SK-MEL-5 (cell line): ENCODE results near the gene FCHSD2. TPM values are rescaled to one million over a fixed set of nuclear protein-coding genes. Genes with fewer than 3 reads are reported as not detected.
A peak's percentile ranks its signal among the peaks of the same experiment; 100 is the strongest.

Source experiments
- DNase-seq: peaks from one replicate; pipeline ENCODE4 v3.0.0-alpha.2; 2016; ENCODE audit warnings: low read depth, low spot score
- in situ Hi-C: cut with HindIII; loops from 2 replicates; pipeline ENCODE4 v1.10.0; 2016; ENCODE audit warnings: low sequenced_read_pairs, high pct_unique_total_duplicates, low pct_unique_long_range_greater_than_20kb
- polyA plus RNA-seq, 2 experiments: library from polyadenylated mRNA; depleted of rRNA; stranded (reverse); fragments of >200 nt; gene quantifications; 2 replicates each; pipeline ENCODE4 v1.2.3, GENCODE V29; 2015
- total RNA-seq: library from RNA; depleted of rRNA; stranded (reverse); fragments of >200 nt; shearing (Covaris generic); gene quantifications from 2 replicates; pipeline ENCODE4 v1.2.3, GENCODE V29; 2014; rRNA removed

FCHSD2 gene
- 7.8 and 8.2 TPM in 2 replicates for total RNA-seq
- polyA plus RNA-seq (2015; cell fraction: cytosol; rRNA removed): 19.8 and 30.3 TPM in 2 replicates
- polyA plus RNA-seq (2015; cell fraction: nucleus; rRNA removed): 25.1 and 28.9 TPM in 2 replicates

DNA sequence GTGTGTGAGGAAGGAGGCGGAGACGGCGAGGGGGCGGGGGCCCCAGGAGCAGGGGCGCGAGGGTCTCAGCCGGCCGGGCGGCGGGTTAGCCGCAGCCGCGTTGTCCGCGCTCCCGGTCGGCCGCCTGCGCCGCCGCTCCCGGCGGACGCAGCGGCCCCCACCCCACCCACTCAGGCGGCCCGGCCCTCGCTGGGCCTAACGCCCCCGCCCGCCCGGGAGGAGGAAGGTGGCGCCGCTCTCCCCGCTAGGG, at the start of gene FCHSD2:
TSS of gene FCHSD2 (minus strand) at position 191 of the 250 bp plus-strand sequence. CDS start 441 bp downstream, outside the sequence.
- in situ Hi-C loops: no loop called here
- DNase-seq: no peak

DNA sequence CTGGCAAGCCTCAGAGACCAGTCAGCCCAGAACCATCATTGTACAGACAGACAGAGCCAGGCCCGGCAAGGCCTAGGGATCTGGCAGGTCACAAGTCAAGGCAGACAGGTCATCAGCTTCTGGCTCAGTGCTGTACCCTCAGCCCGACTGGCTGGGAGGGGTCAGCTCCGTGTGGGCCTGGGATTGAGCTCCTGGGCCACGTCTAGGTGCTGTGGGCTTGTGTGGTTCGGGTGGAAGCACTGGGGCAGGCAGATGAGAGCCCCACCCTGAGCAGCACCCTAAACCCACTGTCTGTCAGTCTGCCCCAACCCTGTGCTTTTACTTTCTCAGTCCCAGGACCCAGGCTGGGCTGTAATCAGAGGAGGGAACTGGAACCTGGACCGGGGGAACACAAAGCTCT, 49.0 kb upstream of the FCHSD2 start:
- DNase-seq: no peak
- in situ Hi-C loops: no loop called here

DNA sequence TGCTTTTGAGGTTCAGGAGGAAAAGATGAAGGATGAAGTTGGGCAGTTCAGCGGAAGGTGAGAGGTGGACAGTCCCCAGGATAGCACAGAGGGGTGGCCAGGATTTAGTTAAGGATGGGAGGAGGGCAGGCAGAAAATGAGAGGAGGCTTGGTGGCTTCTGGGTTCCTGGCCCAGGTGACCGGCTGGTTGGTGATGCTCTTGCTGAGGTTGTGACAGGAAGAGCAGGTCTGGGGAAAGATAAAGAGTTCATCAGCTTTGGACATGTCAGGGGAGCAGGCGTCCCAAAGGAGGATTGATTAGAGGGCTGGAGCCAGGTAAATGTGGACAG, 48.4 kb upstream of the FCHSD2 start:
- in situ Hi-C loops: no loop called here
- no peak for DNase-seq

DNA sequence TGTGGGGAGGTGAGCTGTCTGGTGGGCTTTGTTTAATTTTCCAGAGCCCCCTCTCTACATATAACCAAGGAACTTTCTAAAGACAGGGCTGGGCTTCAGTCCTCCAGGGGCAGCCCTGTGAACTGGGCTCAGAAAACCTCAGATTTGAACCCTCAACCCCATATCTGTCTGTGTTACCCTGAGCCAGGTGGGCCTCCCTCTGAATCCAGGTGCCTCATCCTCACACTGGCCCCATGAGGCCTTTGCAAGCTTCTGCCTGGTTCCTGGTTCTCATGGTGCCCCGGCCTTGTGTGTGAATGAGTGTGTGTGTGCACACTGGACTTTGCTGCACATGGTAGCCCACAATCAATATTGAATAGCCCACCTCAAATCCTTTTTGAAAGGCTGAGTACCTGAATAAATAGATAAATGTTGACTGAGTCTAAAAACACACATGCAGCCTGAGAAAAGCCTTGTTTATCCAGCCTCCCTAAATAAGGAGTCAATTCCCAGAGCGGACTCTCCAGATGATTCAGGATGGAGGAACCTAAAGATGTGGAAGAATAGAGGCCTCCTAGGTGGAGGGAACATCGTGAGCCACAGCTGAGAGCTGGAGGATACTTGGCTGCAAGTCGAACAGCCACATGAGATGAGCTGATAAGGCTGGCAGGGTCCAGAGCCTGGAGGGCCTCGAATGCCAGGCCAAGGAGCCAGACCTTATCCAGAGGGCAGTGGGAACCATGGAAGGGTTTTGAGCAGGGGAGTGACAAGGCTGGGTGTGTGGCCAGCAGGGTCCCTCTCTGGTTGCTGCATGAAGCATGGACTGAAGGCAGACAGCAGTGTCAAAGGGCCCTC, 47.8 kb upstream of the FCHSD2 start:
- in situ Hi-C loops: no loop called here
- DNase-seq: no peak

DNA sequence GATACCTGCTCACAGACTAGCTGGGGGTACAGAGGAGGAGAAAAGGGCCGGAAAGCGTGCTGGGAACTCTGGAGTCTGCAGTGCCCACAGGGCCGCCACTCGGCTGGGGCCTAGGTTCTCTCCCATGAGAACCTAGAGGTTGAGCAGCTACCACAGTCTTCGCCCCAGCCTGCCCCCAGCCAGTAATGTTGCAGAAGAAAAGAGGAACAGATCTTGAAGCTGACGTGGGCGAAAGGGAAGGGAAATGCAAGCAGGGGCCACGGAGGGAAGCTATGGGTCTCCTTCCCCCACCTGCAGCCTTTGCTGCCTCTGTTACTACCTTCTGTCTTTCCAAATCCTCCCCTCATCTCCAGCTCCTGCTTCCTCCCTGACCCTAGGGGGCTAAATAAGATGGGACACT, 47.2 kb upstream of the FCHSD2 start:
- in situ Hi-C loops: no loop called here

DNA sequence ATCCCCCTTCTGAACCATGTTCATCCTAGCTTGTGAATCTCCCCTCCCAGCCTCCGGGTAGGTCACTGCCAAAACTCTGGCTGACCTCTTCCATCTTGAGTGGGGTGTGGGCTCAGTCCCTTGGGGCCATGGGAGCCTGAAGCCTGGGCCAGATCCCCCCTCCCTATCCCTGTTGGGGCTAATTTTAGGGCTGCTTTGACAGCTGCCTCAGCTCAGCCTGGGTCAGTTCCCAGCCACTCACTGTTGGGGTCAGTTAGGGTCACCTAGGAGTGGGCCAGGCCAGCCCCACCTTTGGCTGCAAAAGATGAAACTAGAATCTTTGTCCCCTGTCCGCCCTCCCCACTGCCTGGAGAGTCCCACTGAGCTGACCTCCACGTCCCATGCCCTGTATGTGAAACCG, 46.2 kb upstream of the FCHSD2 start:
- in situ Hi-C loops: no loop called here

More for the DNA sequence above, 47.2 kb upstream of the FCHSD2 start:
- no peak for DNase-seq

DNA sequence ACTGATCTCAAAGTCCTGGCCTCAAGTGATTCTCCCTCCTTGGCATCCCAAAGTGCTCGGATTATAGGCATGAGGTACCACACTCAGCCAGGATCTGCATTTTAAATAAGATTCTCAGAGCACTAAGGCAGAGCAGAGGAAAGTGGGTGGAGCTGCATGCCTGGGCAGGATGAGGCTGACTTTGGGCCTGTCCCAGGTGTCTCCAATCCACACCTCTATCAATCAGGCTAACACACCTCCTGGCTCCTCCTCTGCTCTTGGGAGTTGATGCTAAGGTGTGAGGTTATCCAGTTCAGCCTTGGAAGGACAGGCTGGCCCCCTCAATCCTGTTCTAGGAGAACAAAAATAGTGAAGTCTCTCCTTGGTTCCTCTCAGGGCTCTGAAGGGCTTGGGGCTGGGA, 45.7 kb upstream of the FCHSD2 start:
- DNase-seq: no peak
- in situ Hi-C loops: no loop called here

More for the DNA sequence above, 46.2 kb upstream of the FCHSD2 start:
- no peak for DNase-seq

DNA sequence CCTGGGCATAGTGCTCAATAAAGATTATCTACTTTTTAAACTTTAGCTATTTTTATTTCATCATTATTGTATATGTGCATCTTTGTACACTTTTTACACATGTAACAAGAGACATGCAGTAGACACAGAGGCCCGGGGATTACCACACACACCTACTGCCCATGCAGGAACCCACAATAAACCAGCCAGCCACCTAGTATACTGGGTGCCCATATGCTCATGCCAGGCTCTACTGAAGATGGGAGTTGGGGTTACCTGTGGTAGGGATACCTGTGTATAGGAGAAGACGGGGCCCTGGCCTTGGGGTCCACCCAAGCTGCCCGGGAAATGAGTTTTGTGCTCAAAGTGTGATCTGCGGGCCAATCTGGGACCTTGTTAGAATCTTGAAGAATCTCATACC, 44.8 kb upstream of the FCHSD2 start:
- in situ Hi-C loops: no loop called here
- no peak for DNase-seq

DNA sequence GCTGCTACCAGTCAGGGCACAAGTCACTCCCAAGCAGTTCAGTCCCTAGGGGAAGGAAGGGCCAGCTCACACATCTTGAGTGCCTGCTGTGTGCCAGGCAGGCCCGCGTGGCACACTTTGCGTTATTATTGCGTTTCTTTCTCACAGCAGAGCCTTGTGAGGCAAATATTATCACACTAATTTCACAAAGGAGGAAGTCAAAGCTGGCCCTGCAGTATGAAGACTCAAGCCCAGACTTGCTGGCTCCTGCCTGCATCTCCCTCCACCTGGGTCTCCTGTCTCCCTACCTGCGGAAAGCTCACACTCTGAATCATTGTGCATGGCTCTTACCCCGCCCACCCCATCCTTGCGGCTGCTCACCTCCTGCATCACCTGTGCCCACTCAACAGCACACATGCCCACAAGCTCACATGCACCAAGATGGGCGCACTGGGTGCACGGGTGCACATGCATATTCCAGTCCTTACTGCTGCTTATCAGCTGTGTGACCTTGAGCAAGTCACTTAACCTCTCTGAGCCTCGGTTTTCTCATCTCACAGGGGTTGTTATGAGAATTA, 44.3 kb upstream of the FCHSD2 start:
- no peak for DNase-seq
- in situ Hi-C loops: no loop called here

DNA sequence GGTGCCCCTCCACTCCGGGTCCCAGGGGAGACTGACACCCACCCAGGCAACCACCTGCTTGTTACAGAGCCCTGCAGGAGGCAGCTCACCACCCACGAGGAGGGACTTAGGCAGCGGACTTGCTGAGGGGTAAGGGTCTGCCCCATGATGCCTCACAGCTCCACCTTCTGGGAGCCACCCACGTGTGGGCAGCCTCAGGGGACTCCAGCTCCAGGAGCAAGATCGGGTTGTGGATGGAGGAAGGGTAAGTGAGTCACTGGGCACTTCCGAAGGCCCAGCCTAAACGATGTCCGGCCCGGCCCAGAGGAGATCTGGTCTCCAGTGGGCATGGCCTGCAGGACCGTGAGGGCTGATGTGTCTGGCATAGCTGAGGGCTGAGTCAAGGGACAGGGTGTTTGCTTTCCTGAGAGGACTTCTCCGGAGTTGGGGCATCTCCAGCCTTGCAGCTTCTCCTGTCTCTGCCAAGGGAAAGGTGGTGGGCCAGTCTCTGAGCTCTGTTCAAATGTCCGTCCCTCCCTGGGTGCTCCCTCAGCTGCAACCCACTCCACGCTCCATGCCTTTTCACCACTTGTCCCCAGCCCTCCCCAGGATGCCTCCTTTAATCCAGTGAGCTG, 43.7 kb upstream of the FCHSD2 start:
- in situ Hi-C loops: no loop called here
- DNase-seq: no peak

DNA sequence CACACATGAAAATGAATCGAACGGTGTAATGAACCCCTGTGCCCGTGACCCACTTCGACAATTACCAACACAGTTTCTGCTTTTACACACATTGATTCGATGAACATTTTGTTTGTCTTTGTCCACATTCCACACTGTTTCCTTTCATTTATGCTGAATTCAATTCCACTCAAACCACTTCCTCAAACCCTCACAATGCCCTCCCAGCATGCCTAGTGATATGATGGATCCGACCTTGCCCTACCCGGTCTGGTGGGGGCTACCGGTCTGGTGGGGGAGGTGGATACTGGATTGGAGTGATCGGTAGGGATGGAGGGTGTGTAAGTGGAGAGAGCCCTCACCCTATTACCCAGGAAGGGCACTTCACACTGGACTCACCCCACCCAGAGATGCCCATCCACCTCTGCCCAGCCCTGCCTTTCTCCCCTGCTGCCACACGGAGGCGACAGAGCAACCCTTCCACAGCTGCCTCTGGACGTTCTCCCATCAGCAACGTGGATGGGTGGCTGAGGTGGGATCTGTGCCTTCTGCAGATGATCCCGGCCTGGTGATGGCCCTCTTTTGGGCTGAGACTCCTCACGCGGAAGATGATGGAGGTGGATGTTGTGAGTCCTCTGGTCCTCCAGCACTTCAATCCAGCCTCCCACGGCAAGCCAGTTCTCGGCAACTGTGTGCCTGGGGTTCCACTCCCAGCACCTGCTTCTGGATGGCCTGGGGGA, 43.0 kb upstream of the FCHSD2 start:
- DNase-seq: peak; percentile 89
- in situ Hi-C loops: no loop called here

DNA sequence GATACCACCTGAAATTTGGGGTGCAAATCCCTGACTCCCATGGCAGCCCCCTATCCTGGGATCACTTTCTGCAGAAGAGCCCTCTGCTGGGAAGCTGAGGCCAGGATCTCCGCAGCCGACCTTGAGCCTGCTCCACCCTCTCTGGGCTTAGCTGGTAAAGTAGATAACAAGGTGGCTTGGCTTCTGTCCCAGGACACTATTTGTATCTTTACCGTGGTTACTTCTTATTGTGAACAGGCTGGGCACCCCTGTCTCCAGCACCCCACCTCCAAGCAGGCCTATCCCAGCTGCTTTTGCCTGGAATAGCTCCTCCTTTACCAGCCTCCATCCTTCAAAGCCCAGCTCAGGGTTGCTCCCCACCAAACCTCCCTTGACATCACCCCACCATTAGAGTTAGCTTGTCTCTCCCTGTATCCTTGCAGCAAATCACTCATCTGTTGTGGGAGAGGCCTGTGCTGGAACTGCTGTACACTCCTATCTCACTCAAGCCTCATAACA, 40.8 kb upstream of the FCHSD2 start:
- in situ Hi-C loops: no loop called here

DNA sequence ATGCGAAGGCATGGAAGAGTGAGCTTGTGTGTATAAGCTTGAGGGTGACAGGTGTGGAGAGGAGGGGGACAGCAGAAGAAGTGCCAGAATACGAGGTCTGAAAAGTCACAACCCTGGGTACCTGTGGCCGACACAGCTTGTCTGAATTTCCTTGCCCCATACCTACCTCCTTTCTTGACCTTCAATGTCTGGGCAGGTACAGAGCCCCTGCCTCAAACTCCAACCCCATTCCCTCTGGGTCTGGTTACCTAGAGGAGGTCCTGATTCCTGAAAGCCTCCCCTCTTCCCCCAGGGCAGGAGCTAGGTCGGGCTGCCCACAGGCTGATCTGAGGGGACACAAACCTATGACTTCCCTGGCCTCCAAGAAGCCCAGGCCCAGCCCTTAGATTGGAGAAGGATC, 36.6 kb upstream of the FCHSD2 start:
- no peak for DNase-seq
- in situ Hi-C loops: no loop called here

More for the DNA sequence above, 40.8 kb upstream of the FCHSD2 start:
- DNase-seq: no peak

DNA sequence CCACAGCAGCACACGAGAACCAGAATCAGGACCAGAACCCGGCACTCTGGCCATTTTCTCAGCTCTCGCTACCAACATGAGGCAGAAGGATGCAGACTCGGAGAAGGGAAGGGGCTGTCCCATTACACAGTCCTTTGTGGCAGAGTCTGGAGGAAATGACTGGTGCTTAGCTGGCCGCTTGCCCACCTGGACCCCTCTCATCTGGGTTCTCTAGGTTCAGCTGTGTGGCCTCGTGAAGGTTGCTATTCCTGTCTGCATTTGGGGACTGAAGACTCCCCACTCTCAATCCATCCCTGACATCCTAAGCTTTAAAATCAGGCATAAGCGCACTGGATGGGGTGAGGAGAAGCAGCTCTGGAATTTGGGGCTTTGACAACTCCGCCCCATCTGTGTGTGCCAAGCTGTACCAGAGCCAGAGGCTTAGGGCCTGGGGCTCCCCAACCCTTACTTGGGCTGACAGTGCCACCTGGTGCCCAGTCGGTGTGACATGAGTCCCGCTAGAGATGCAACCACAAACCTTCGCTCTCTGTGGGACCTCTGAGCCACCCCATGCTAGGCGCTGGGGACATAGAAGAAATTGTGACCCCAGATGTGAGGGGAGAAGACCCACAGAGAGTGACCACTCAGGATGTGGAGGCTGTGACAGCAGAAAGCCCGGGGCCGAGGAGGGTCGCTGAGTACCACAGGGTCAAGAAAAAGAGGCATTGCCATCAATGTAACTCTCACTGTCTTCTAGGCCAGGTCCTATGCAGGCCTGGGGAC, 35.8 kb upstream of the FCHSD2 start:
- in situ Hi-C loops: no loop called here
- peak; percentile 84 for DNase-seq

DNA sequence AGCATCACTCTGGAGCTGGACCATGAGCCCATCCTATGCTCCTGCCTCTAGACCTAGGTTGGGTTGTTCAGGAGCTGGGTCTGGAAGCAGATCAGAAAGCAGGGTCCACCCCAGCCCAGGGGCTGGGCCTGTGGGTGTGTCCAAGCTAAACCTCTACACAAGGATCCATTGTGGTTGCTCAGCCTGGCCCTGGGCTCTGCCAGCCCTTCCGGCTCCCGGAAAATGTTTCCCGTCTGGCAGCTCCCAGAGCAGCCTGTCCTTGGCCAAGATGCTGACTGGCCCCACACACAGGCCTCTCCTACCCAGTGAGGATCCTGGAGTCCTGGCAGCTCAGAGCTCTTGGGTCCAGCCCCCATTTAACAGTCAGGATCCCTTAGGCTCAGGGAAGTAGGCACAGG, 35.3 kb upstream of the FCHSD2 start:
- peak; percentile 54 for DNase-seq

DNA sequence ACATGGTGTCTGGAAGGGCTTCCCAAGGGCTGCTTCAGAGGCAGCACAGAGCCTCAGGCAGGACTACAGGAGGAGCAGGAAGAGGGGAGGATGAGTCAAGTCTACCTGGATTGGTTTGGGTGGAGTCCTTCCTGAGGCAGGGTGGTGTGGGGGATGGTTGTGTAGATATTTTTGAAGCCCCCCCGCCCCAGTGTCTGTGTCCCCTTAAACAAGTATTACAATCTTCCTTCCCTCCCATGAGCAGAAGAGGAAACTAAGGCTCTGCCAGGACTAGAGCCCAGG, 34.7 kb upstream of the FCHSD2 start:
- DNase-seq: no peak
- in situ Hi-C loops: no loop called here

More for the DNA sequence above, 35.3 kb upstream of the FCHSD2 start:
- in situ Hi-C loops: no loop called here

DNA sequence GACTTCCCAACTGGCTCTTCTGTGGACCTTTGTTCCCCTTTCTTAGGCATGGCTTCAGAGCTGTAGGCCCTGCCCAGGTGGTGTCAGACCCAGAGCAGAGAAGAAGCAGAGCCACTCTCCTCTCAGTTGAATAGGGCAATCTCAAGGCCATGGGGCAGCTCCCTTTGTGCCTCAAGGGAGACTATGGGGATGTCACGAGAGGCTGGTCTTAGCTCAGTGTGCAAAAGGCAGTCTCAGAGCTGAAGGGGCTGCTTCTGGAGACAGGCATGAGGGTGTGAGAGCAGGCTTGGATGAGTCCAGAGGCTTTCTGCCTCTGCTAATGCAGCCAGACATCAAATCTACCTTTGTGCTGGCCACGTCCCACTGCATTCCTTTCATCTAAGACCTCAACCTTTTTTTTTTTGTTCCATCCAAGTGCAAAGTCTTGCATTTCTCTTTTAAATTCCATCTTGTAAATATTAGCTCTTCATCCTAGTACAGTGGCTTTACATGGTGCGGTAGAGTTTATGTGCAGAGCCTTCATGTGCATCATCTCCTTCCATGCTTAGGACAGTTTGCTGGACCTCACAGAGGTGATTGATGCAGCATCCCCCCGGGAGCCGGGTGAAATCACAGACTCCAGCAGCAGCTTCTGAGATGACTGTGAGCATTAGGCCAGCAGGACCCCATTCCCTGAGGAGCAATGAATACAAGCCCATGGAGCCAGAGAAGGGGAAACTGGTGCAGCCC, 34.2 kb upstream of the FCHSD2 start:
- DNase-seq: no peak

More for the DNA sequence above, 34.2 kb upstream of the FCHSD2 start:
- in situ Hi-C loops: no loop called here
